ENCODE measurements around the gene ADAP1.

The ADAP1 gene

GRCh38 chr7:898460-898854, 56.0 kb downstream of the ADAP1 start:
- Histone ChIP-seq H3K27me3 (no peaks in the 10 kb centered on the region), H3K9me3 (no peaks in the 10 kb centered on the region; the same call in 1 of the 2 replicates), H3K36me3 (peaks cover 42% of the 10 kb centered on the region), H3K4me1 (peaks cover 17% of the 10 kb centered on the region), H3K4me3 (ENCODE audit: low read depth, low read length) (no peak overlapping the region)
- TF ChIP-seq CTCF (IDR thresholded peaks at IDR 0.05; ENCODE audit: low read depth, low read length), result no peak
- no peak for DNase-seq

- DNase-seq, result peak; percentile 79
- peaks cover 42% of the 10 kb centered on the region for H3K36me3 ChIP-seq
Observed at GRCh38 chr7:897771-898376, 56.6 kb downstream of the ADAP1 start.

GRCh38 chr7:897086-897485, 57.4 kb downstream of the ADAP1 start:
- H3K27me3 ChIP-seq, result no peaks in the 10 kb centered on the region
- TF ChIP-seq CTCF (IDR thresholded peaks at IDR 0.05; ENCODE audit: low read depth, low read length), result no peak
- H3K4me1 ChIP-seq, result peaks cover 17% of the 10 kb centered on the region
- H3K4me3 ChIP-seq (ENCODE audit: low read depth, low read length), result no peak overlapping the region
- H3K9me3 ChIP-seq, result no peaks in the 10 kb centered on the region; the same call in 1 of the 2 replicates
- DNase-seq, result no peak
- peaks cover 50% of the 10 kb centered on the region for H3K36me3 ChIP-seq

More at GRCh38 chr7:897771-898376, 56.6 kb downstream of the ADAP1 start:
- no peaks in the 10 kb centered on the region for H3K27me3 ChIP-seq
- TF ChIP-seq CTCF (IDR thresholded peaks at IDR 0.05; ENCODE audit: low read depth, low read length), result no peak
- no peaks in the 10 kb centered on the region; the same call in 1 of the 2 replicates for H3K9me3 ChIP-seq
- H3K4me1 ChIP-seq, result peaks cover 17% of the 10 kb centered on the region
- H3K4me3 ChIP-seq (ENCODE audit: low read depth, low read length), result no peak overlapping the region

GRCh38 chr7:896346-897075, 58.0 kb downstream of the ADAP1 start:
- DNase-seq, result peak; percentile 16
- H3K27me3 ChIP-seq, result no peaks in the 10 kb centered on the region
- H3K36me3 ChIP-seq, result peaks cover 55% of the 10 kb centered on the region
- no peak overlapping the region for H3K4me3 ChIP-seq (ENCODE audit: low read depth, low read length)
- H3K9me3 ChIP-seq, result no peaks in the 10 kb centered on the region; the same call in 1 of the 2 replicates
- peaks cover 13% of the 10 kb centered on the region for H3K4me1 ChIP-seq
- no peak for TF ChIP-seq CTCF (IDR thresholded peaks at IDR 0.05; ENCODE audit: low read depth, low read length)

- H3K4me1 ChIP-seq, result peaks cover 5% of the 10 kb centered on the region
- TF ChIP-seq CTCF (IDR thresholded peaks at IDR 0.05; ENCODE audit: low read depth, low read length), result no peak
- no peak overlapping the region for H3K4me3 ChIP-seq (ENCODE audit: low read depth, low read length)
- peak; percentile 11 for DNase-seq
- H3K9me3 ChIP-seq, result no peaks in the 10 kb centered on the region
- H3K36me3 ChIP-seq, result peaks cover 65% of the 10 kb centered on the region
- H3K27me3 ChIP-seq, result no peaks in the 10 kb centered on the region
Observed at GRCh38 chr7:895451-896052, 58.9 kb downstream of the ADAP1 start.
